Epidermal melanocyte (primary cell): Measurements from ENCODE around the gene ADD2.
"Not testable (repeated sequence)": the region's sequence is repeated elsewhere in the genome, so short reads cannot be mapped to it uniquely, and the experiment has no call there.

ENCODE experiments used
- DNase-seq: peaks from one replicate; pipeline ENCODE4 v3.0.0; 2011; ENCODE audit warnings: low spot score; ENCODE audit not compliant: insufficient read length

ADD2 gene

DNA sequence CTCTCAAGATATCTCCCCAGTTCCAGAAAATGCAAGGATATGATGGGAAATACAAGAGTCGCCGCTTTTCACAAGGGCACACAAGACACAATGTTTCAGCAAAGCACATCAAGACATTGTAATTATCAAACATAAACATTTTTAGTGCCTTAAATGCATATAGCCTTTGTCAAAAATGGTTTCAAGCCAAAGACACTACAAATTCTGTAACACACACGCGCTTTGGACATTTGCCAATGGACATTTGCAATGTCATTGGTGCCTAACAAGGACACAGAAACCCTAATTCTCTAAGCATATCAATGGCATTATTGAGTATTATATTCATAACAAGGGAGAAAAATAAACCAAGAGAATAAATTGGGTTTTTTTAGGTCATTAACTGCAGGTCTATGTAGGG lies 16.1 kb downstream of the ADD2 start:
- DNase-seq = no peak

- DNase-seq = no peak
Observed at GRCh38 chr2:70750320-70750719, 17.7 kb downstream of the ADD2 start.

- DNase-seq = no peak
Observed at GRCh38 chr2:70748002-70748784, 19.8 kb downstream of the ADD2 start.

DNA sequence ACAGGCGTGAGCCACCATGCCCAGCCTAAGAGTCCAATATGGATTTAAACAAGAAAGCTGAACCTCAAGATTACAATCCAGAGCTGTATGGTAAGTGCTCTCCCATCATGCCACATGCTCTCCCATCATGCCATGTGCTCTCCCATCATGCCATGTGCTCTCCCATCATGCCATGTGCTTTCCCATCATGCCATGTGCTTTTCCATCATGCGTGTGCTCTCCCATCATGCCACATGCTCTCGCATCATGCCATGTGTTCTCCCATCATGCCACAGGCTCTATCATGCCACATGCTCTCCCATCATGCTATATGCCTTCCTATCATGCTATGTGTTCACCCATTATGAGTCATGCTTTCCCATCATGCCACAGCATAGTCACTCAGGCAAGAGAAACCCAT lies 20.7 kb downstream of the ADD2 start:
- no peak for DNase-seq

DNA sequence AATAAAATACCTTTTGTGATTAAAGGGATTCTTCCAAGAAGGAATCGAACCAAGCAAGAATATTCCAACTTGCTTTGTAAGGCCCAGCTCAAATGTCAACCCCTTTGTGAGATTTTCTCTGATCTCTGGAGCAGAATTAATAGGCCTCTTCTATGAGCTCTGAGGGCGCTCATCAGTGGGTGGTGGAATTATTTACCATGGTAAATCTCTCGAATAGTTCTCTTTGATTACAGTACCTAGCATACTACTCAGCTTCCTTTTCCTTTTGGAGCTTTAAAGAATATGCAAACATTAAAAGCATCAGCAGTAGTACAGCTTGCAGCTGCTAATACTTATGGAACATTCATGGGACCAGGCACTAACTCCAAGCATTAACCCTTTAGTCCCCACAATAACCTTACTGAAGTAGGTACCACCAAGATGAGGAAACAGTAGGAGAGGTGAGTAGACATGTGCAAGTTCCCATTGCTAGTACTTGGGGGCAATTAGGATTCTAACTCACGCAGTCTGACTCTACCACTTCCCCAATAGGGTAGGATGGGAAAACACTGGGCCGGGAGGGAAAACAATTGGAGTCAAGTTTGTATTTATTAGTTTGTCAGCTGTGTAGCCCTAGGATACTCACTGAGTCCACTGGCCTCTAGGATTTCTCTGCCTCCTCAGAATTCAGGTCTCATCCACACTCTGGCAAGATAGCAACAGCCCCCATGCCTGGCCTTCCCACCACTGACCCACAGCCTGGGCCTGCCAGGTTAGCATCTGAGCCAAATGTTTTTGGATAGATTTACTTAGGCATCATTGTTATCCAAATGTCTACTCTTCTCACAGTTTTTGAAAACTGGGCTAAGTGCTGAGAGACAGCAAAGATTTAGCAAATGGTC lies 21.7 kb downstream of the ADD2 start:
- no peak for DNase-seq

GRCh38 chr2:70745276-70745825 lies 22.6 kb downstream of the ADD2 start:
- no peak for DNase-seq

GRCh38 chr2:70744397-70744796 lies 23.6 kb downstream of the ADD2 start:
- no peak for DNase-seq

DNA sequence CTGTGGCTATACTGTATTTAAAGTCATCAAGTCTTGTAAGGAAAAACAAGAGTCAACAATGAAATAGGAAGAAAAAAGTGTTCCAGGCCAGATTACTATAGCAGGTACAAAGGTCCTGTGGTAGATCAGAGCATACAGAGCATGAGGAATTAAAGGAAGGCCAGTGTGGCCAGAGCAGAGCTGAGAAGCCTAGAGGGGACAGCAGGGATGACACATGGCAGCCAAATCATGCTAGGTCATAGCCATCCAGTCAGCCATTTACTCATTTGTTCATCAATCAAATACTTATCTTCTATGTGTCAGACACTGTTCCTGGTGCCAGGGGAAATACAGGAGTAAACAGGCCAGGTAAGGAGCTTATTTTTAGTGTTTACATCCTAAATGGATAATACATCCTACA lies 24.3 kb downstream of the ADD2 start:
- no peak for DNase-seq

GRCh38 chr2:70743068-70743467 lies 24.9 kb downstream of the ADD2 start:
- no peak for DNase-seq

GRCh38 chr2:70739492-70739891 lies 28.5 kb downstream of the ADD2 start:
- not testable (repeated sequence) for DNase-seq

DNA sequence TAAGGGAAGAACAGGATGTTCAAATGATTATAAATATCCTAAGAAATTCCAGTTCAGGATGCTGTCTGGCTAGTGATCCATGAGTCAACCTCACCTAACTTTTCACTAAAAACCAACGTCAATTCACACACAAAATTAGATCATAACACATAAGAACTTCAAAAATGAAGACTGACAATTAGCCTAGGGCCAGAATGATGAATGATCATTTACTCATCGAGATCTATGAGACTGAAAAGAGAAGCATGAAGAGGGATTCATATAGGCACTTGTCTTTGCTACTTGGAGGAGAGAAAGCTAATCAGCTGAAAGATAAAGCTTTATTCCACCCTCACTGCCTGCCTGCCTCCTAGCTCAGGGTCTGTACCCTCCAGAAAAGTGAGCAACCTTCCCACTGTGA lies 29.8 kb downstream of the ADD2 start:
- DNase-seq = no peak

GRCh38 chr2:70735071-70735470 lies 32.9 kb downstream of the ADD2 start:
- DNase-seq = no peak

GRCh38 chr2:70733646-70734180 lies 34.3 kb downstream of the ADD2 start:
- DNase-seq = no peak

DNA sequence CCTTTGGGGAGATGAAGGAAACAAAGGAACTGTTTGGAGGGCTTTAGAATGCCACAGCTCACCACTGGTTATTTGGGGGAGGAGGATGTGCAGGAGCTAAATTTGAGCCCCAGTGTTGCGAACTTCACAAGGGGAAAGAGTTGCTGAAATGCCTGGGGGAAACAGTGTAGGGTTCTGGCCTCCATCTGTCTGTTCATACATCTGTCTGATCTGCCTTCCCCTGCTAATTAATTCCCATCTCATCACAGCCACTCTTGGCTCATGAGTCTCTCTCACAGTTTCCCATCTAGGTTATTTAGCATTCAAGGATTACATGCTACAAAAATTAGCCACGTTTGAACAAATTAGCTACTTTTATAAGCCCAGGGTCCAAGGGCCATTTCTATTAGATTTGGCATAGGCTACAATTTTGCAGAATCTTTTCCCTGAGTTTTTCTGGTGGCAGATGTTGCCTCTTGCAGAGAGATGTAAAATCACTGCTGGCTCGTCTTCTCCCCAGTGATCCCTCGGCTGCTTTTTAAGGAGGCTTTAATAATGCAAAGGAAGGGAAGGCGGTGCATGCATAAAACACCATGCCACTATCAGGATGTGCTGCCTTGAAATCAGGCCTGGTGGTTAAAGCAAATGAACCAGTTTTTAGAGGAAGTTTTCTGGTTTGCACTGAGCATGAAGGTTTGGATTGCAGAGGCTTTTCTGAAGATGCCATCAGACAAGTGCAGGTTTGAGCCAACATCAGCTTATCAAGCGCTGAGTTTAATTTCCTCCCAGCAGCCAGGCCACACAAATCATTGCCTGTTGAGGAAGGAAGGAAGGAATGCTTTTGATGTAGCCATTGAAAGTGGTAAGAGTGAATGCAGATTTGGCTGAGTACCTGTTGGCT lies 35.0 kb downstream of the ADD2 start:
- no peak for DNase-seq

- no peak for DNase-seq
Observed at GRCh38 chr2:70730730-70731129, 37.3 kb downstream of the ADD2 start.

- DNase-seq = peak; percentile 8
Observed at GRCh38 chr2:70729647-70730046, 38.4 kb downstream of the ADD2 start.

- no peak for DNase-seq
Observed at GRCh38 chr2:70728128-70728527, 39.9 kb downstream of the ADD2 start.

DNA sequence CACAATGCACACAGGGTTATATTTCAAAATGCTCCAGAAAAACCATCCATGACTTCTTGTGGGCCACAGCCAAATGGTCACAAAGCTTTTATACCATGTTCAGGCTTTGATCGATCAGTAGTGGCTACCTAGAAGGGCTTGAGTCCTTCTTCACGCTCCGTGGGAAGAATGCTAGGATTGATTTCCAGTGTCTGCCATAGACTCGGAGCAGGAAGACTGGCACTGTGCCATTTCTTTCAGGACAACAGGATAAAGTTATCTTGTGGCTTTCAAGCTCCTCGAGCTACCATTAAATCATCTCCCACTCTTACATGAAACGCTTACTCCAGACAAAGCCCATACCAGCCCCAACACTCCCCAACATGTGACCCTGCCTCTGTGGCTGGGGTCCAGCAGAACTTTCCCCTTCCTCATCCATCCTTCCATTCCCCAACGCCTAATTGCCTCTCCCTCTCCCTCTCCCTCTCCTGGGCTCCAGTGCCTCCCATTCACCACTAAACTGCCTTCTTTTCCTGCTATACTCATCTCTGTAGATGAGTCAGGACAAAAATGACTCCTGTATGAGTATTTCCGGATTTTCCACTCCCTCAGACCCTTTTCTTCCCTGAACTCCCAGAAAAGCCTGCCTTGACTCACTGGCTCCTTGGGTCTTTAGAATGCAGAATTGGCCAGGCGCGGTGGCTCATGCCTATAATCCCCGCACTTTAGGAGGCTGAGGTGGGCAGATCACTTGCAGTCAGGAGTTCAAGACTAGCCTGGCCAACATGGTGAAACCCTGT lies 40.9 kb downstream of the ADD2 start:
- DNase-seq = no peak

DNA sequence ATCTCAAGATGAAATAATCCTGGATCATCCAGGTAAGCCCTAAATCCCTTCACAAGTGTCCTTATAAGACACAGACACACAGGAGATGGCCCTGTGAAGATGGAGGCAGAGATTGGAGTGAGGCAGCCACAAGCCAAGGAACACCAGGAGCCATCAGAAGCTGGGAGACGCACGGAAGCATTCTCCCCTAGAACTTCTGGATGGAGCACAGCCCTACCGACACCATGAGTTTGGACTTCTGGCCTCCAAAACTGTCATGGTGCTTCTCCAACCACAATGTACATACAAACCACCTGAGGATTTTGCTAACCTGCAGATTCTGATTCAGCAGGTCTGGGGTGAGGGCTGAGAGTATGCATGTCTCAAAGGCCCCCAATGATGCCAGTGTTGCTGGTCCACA lies 42.5 kb downstream of the ADD2 start:
- no peak for DNase-seq

GRCh38 chr2:70724366-70724765 lies 43.6 kb downstream of the ADD2 start:
- DNase-seq = no peak
